NOMO-1 (cell line): ENCODE results near the gene SSTR1.
"Not testable (repeated sequence)": the region's sequence is repeated elsewhere in the genome, so short reads cannot be mapped to it uniquely, and the experiment has no call there.

ENCODE experiments used
- DNase-seq, 2 experiments: peaks; one replicate each; lab custom pipeline; 2025; ENCODE audit not compliant: unreplicated experiment in 2 of 2; lab: John Stamatoyannopoulos, UW

Gene SSTR1

GRCh38 chr14:38207736-38208617 lies at the start of gene SSTR1:
TSS of gene SSTR1 (plus strand) at chr14:38207904. CDS start at chr14:38209390, 1,486 bp downstream.
- no peak for DNase-seq

GRCh38 chr14:38158468-38158867 lies 49.2 kb upstream of the SSTR1 start:
- DNase-seq, result no peak

GRCh38 chr14:38168416-38168815 lies 39.3 kb upstream of the SSTR1 start:
- DNase-seq, result no peak

GRCh38 chr14:38171197-38171596 lies 36.5 kb upstream of the SSTR1 start:
- DNase-seq, result no peak

- no peak for DNase-seq
These were observed 33.0 kb upstream of the SSTR1 start for GRCh38 chr14:38174711-38175110.

- no peak for DNase-seq
These were observed 32.0 kb upstream of the SSTR1 start for GRCh38 chr14:38175658-38176057.

- no peak for DNase-seq
These were observed 31.3 kb upstream of the SSTR1 start for GRCh38 chr14:38176379-38176778.

GRCh38 chr14:38184132-38184531 lies 23.6 kb upstream of the SSTR1 start:
- no peak for DNase-seq

GRCh38 chr14:38185671-38186070 lies 22.0 kb upstream of the SSTR1 start:
- DNase-seq, result no peak

GRCh38 chr14:38186216-38186615 lies 21.5 kb upstream of the SSTR1 start:
- no peak for DNase-seq

- DNase-seq, result no peak
These were observed 20.2 kb upstream of the SSTR1 start for GRCh38 chr14:38187528-38187927.

GRCh38 chr14:38189930-38190726 lies 17.6 kb upstream of the SSTR1 start:
- DNase-seq, result no peak

GRCh38 chr14:38190846-38191245 lies 16.9 kb upstream of the SSTR1 start:
- DNase-seq, result not testable (repeated sequence)

GRCh38 chr14:38191491-38191890 lies 16.2 kb upstream of the SSTR1 start:
- not testable (repeated sequence) for DNase-seq

- no peak for DNase-seq
These were observed 10.5 kb upstream of the SSTR1 start for GRCh38 chr14:38197001-38197783.

GRCh38 chr14:38197784-38198335 lies 9.8 kb upstream of the SSTR1 start:
- no peak for DNase-seq

GRCh38 chr14:38198425-38198824 lies 9.3 kb upstream of the SSTR1 start:
- DNase-seq, result no peak

- no peak for DNase-seq
These were observed 8.6 kb upstream of the SSTR1 start for GRCh38 chr14:38199076-38199475.

- DNase-seq, result no peak
These were observed 8.0 kb upstream of the SSTR1 start for GRCh38 chr14:38199739-38200138.

GRCh38 chr14:38201137-38201828 lies 6.4 kb upstream of the SSTR1 start:
- DNase-seq, result no peak
